H9 (cell line): ENCODE data around the gene CHD9NB. TPM values are rescaled to one million over a fixed set of nuclear protein-coding genes. Genes with fewer than 3 reads are reported as not detected.

Source experiments
- DNase-seq: peaks from one replicate; pipeline ENCODE4 v3.0.0-alpha.2; 2017
- H2AFZ ChIP-seq: one replicate; pipeline ENCODE4 v1.6.1; 2013; ENCODE audit warnings: mild to moderate bottlenecking, low read length, control low read depth, moderate library complexity
- H2AK5ac ChIP-seq: 2 replicates; pipeline ENCODE4 v1.6.1; 2013; ENCODE audit warnings: low read length, control low read depth, mixed read lengths; ENCODE audit not compliant: insufficient read length
- H2BK120ac ChIP-seq: one replicate; pipeline ENCODE4 v1.6.1; 2013; ENCODE audit warnings: low read depth, mild to moderate bottlenecking, low read length, control low read depth, inconsistent platforms; ENCODE audit not compliant: poor library complexity, severe bottlenecking
- H2BK12ac ChIP-seq: 2 replicates; pipeline ENCODE4 v1.6.1; 2013; ENCODE audit warnings: low read length, control low read depth, mixed read lengths, low read depth; ENCODE audit not compliant: insufficient read length
- H2BK15ac ChIP-seq: 2 replicates; pipeline ENCODE4 v1.6.1; 2013; ENCODE audit warnings: low read depth, low read length, control low read depth
- H2BK20ac ChIP-seq: one replicate; pipeline ENCODE4 v1.6.1; 2013; ENCODE audit warnings: low read depth, mild to moderate bottlenecking, low read length, control low read depth, inconsistent platforms; ENCODE audit not compliant: poor library complexity, severe bottlenecking
- H2BK5ac ChIP-seq: 2 replicates; pipeline ENCODE4 v1.6.1; 2013; ENCODE audit warnings: low read length, control low read depth, mixed read lengths; ENCODE audit not compliant: insufficient read length
- H3K14ac ChIP-seq: 2 replicates; pipeline ENCODE4 v1.6.1; 2013; ENCODE audit warnings: low read length, control low read depth; ENCODE audit not compliant: insufficient read depth
- H3K18ac ChIP-seq: 2 replicates; pipeline ENCODE4 v1.6.1; 2013; ENCODE audit warnings: low read depth, mild to moderate bottlenecking, mixed read lengths, low read length, control low read depth; ENCODE audit not compliant: insufficient read length
- H3K23ac ChIP-seq: 2 replicates; pipeline ENCODE4 v1.6.1; 2013; ENCODE audit warnings: low read length, control low read depth, mixed read lengths, low read depth; ENCODE audit not compliant: insufficient read length
- H3K23me2 ChIP-seq: 2 replicates; pipeline ENCODE4 v1.6.1; 2013; ENCODE audit warnings: low read depth, mild to moderate bottlenecking, mixed read lengths, low read length, control low read depth; ENCODE audit not compliant: insufficient read length, poor library complexity, severe bottlenecking
- H3K27ac ChIP-seq: 2 replicates; pipeline ENCODE4 v1.5.1; 2013; ENCODE audit warnings: low read length, control low read depth, mixed read lengths, low read depth; ENCODE audit not compliant: insufficient read length
- H3K27me3 ChIP-seq: 2 replicates; pipeline ENCODE4 v1.6.1; 2013; ENCODE audit warnings: low read length, control low read depth, inconsistent platforms; ENCODE audit not compliant: insufficient read depth
- H3K4ac ChIP-seq: 2 replicates; pipeline ENCODE4 v1.6.1; 2013; ENCODE audit warnings: low read depth, mild to moderate bottlenecking, control low read depth, inconsistent platforms, low read length, moderate library complexity
- H3K4me1 ChIP-seq: 2 replicates; pipeline ENCODE4 v1.6.1; 2013; ENCODE audit warnings: low read length, control low read depth, inconsistent platforms; ENCODE audit not compliant: insufficient read depth
- H3K4me2 ChIP-seq: 2 replicates; pipeline ENCODE4 v1.6.1; 2013; ENCODE audit warnings: low read length, control low read depth, mixed read lengths; ENCODE audit not compliant: insufficient read length, insufficient read depth
- H3K56ac ChIP-seq: 2 replicates; pipeline ENCODE4 v1.6.1; 2013; ENCODE audit warnings: low read depth, mild to moderate bottlenecking, mixed read lengths, low read length, control low read depth; ENCODE audit not compliant: insufficient read length
- H3K79me1 ChIP-seq: 2 replicates; pipeline ENCODE4 v1.6.1; 2013; ENCODE audit warnings: low read depth, mild to moderate bottlenecking, moderate library complexity, low read length, control low read depth, inconsistent platforms; ENCODE audit not compliant: insufficient read depth, poor library complexity, severe bottlenecking
- H3K79me2 ChIP-seq: 2 replicates; pipeline ENCODE4 v1.6.1; 2013; ENCODE audit warnings: low read length, control low read depth, inconsistent platforms; ENCODE audit not compliant: insufficient read depth
- H3K9ac ChIP-seq: 2 replicates; pipeline ENCODE4 v1.6.1; 2013; ENCODE audit warnings: low read length, control low read depth, mixed read lengths; ENCODE audit not compliant: insufficient read length; ENCODE audit errors: extremely low read depth
- H3K9me3 ChIP-seq: one replicate; pipeline ENCODE4 v1.6.1; 2013; ENCODE audit warnings: low read depth, low read length, inconsistent platforms; ENCODE audit not compliant: control insufficient read depth
- H3T11ph ChIP-seq: one replicate; pipeline ENCODE4 v1.6.1; 2013; ENCODE audit warnings: mild to moderate bottlenecking, low read length, control low read depth, inconsistent platforms
- H4K20me1 ChIP-seq: one replicate; pipeline ENCODE4 v1.6.1; 2013; ENCODE audit not compliant: control insufficient read depth, insufficient read length, insufficient read depth
- H4K5ac ChIP-seq: 2 replicates; pipeline ENCODE4 v1.6.1; 2013; ENCODE audit warnings: low read depth, mild to moderate bottlenecking, mixed read lengths, low read length, control low read depth; ENCODE audit not compliant: insufficient read length
- H4K8ac ChIP-seq: replicated peaks from 2 replicates; pipeline ENCODE4 v1.6.1; 2013; ENCODE audit warnings: low read length, control low read depth, mixed read lengths, low read depth; ENCODE audit not compliant: insufficient read length
- H4K91ac ChIP-seq: 2 replicates; pipeline ENCODE4 v1.6.1; 2013; ENCODE audit warnings: low read depth, mild to moderate bottlenecking, moderate library complexity, mixed read lengths, low read length, control low read depth; ENCODE audit not compliant: insufficient read length
- H3K27ac Mint-ChIP-seq, 3 experiments: 2 replicates in 2 of 3; 3 replicates in 1 of 3; pipeline ENCODE4 v1.8.0; 2020 to 2021; ENCODE audit warnings: mixed read lengths in 3 of 3, mild to moderate bottlenecking in 1 of 3, moderate library complexity in 1 of 3
- H3K27me3 Mint-ChIP-seq: 2 replicates; pipeline ENCODE4 v1.8.0; 2021; ENCODE audit warnings: low read depth, mild to moderate bottlenecking, moderate library complexity, mixed read lengths
- H3K36me3 Mint-ChIP-seq, 3 experiments: 2 replicates in 2 of 3; 3 replicates in 1 of 3; pipeline ENCODE4 v1.8.0; 2020 to 2021; ENCODE audit warnings: low read depth in 3 of 3, mixed read lengths in 3 of 3; ENCODE audit not compliant: insufficient read depth in 1 of 3
- H3K4me1 Mint-ChIP-seq, 2 experiments: 2 replicates each; pipeline ENCODE4 v1.8.0; 2020; ENCODE audit warnings: mixed read lengths in 2 of 2
- H3K4me3 Mint-ChIP-seq, 2 experiments: 2 replicates in 1 of 2; 3 replicates in 1 of 2; pipeline ENCODE4 v1.8.0; 2020 to 2021; ENCODE audit warnings: mild to moderate bottlenecking in 2 of 2, mixed read lengths in 2 of 2, moderate library complexity in 1 of 2
- H3K9me3 Mint-ChIP-seq, 2 experiments: 2 replicates in 1 of 2; 3 replicates in 1 of 2; pipeline ENCODE4 v1.8.0; 2020; ENCODE audit warnings: mild to moderate bottlenecking in 2 of 2, mixed read lengths in 2 of 2, moderate library complexity in 1 of 2
- WGBS: extraction: QIAGEN DNeasy Blood & Tissue Kit; methylation state at CpG from one replicate; pipeline ENCODE4 v1.1.7; 2013; ENCODE audit warnings: missing lambda C conversion rate, low lambda C conversion rate, mixed read lengths; ENCODE audit not compliant: insufficient read length; ENCODE audit errors: extremely low coverage; 5-methylcytosine and 5-hydroxymethylcytosine counted together
- total RNA-seq: library from RNA; stranded (reverse); gene quantifications from 2 replicates; pipeline ENCODE4 v1.2.1, GENCODE V29; 2021
- TF ChIP-seq, protein P1 (sequence below): fragments of 200-600 bp; sonication (generic); conservative IDR thresholded peaks from 3 replicates; pipeline ENCODE4 v1.8.0; 2021; ENCODE audit warnings: antibody characterized with exemption, mild to moderate bottlenecking

The CHD9NB gene
- total RNA-seq, 1 experiment from 2014 or later: 3.3 TPM

DNA sequence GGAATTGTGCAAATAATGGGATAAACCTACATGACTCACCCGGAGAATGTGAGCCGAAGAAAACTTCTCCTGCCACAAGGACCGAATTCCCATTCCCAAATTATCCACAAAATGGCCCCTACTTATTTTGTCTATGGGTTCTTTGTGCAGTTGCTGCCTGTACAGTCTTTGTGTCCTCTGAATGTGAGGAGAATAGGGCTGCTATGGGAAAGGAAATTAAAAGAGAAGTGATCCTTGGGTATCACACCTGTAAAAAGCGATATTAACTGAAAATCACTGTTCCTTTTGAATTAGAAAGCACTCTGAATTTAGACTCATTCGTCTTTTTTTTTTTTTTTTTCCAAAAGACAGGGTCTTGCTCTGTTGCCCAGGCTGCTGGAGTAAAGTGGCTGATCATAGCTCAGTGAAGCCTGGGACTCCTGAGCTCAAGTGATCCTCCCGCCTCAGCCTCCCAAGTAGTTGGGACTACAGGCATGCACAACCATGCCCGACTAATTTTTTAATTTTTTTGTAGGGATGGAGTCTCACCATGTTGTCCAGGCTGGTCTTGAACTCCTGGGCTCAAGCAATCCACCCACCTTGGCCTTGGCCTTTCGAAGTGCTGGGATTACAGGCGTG lies 47.5 kb upstream of the CHD9NB start:
- no peak overlapping the region for H2AFZ ChIP-seq

More for the DNA sequence above, 47.5 kb upstream of the CHD9NB start:
- Histone ChIP-seq H4K91ac (no peak overlapping the region), H2BK5ac (no peak overlapping the region), H4K5ac (no peak overlapping the region), H2BK15ac (no peak overlapping the region), H3K9ac (no peak overlapping the region), H3K79me2 (0 out of 2 replicates have a peak, but pooled peaks cover 3% of the 10 kb centered on the region), H3K9me3 (no peaks in the 10 kb centered on the region), H3K4me2 (peak overlapping the region; percentile 73), H2AK5ac (no peak overlapping the region), H2BK120ac (no peak overlapping the region), H3K79me1 (no peaks in the 10 kb centered on the region), H3K14ac (0 out of 2 replicates have a peak overlapping the region, but pooled peaks have one; percentile 14), H4K8ac (no peak overlapping the region), H3K27ac (peak overlapping the region; percentile 25), H2BK12ac (no peak overlapping the region), H3K4ac (no peak overlapping the region), H3T11ph (no peak overlapping the region), H4K20me1 (no peaks in the 10 kb centered on the region), H3K56ac (no peak overlapping the region), H2BK20ac (no peak overlapping the region), H3K27me3 (no peaks in the 10 kb centered on the region), H3K4me1 (peaks cover 4% of the 10 kb centered on the region; the same call in 1 of the 2 replicates), H3K18ac (peak overlapping the region; percentile 6), H3K23ac (no peak overlapping the region), H3K23me2 (peaks cover 4% of the 10 kb centered on the region)
- H3K9me3 Mint-ChIP-seq: no peaks in the 10 kb centered on the region
- peaks cover 0 to 4% (median 2%) of the 10 kb centered on the region in 3 experiments; a peak in 3 of 7 replicates for H3K36me3 Mint-ChIP-seq
- peaks cover 24 to 34% of the 10 kb centered on the region in 2 experiments for H3K4me1 Mint-ChIP-seq
- no peaks in the 10 kb centered on the region for H3K27me3 Mint-ChIP-seq
- H3K27ac Mint-ChIP-seq: peak overlapping the region; percentile 70 to 88 (median 76); a peak in 4 of 7 replicates
- no CpG with 5 or more reads among the region's 9 CpGs for WGBS
- TF ChIP-seq, protein P1, sequence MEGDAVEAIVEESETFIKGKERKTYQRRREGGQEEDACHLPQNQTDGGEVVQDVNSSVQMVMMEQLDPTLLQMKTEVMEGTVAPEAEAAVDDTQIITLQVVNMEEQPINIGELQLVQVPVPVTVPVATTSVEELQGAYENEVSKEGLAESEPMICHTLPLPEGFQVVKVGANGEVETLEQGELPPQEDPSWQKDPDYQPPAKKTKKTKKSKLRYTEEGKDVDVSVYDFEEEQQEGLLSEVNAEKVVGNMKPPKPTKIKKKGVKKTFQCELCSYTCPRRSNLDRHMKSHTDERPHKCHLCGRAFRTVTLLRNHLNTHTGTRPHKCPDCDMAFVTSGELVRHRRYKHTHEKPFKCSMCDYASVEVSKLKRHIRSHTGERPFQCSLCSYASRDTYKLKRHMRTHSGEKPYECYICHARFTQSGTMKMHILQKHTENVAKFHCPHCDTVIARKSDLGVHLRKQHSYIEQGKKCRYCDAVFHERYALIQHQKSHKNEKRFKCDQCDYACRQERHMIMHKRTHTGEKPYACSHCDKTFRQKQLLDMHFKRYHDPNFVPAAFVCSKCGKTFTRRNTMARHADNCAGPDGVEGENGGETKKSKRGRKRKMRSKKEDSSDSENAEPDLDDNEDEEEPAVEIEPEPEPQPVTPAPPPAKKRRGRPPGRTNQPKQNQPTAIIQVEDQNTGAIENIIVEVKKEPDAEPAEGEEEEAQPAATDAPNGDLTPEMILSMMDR: no peak
- no peak for DNase-seq
- H3K4me3 Mint-ChIP-seq: peak overlapping the region; percentile 50 to 75; a peak in 4 of 5 replicates
